Fibroblast of mammary gland (primary cell): ENCODE results near the gene DNAH14.

Experiments used
- DNase-seq: peaks from one replicate; pipeline ENCODE4 v3.0.0-alpha.2; 2010; ENCODE audit warnings: low read depth
- H3K4me3 ChIP-seq: 2 replicates; pipeline ENCODE4 v1.5.1; 2011; ENCODE audit warnings: low read depth, mild to moderate bottlenecking, low read length, moderate library complexity; ENCODE audit not compliant: control insufficient read depth
- CTCF ChIP-seq: conservative IDR thresholded peaks from 2 replicates; pipeline ENCODE4 v1.5.1; 2011; ENCODE audit warnings: low read depth, low read length, inconsistent platforms; ENCODE audit not compliant: control insufficient read depth, insufficient read depth

Gene DNAH14

DNA sequence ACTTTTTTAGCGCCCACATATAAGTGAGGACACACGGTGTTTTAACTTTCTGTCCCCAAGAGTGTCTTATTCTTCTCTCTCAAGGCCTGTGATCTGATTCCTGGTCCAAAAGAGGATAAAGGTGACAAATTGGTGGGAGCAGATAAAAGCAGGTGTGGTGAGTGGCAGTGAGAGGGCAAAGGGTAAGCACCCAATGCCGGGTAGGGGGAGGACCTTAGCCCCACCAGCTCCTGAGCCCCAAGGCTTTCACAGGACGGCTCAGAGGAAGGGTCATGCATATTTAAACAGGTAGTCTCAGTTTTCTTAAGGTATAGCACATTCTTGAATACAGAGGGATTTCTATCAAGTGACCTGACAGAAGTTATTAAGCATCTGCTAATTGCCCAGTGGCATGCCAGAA is 478.8 kb downstream of the DNAH14 start:
- TF ChIP-seq CTCF, result no peak
- DNase-seq, result no peak
- no peak overlapping the region for H3K4me3 ChIP-seq

DNA sequence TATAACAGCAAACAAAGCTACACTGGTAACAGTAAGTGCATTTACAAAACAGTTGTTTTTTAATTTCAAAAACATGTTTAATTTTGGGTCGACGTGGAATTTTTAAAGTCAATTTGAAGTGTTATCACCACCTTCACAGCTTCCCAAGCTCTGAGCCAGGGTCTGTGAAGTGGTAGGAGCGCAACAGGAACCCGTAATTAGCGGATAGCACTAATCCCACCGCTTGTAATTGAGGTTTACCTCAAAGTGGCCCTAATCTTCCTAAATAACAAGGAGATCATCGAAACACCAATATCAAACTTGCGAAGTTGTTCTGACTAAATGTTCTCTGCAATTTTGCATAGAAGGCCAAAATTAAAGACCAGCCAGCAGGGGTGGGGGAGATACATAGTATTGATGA is 479.6 kb downstream of the DNAH14 start:
- no peak overlapping the region for H3K4me3 ChIP-seq
- TF ChIP-seq CTCF, result no peak
- no peak for DNase-seq

GRCh38 chr1:225410036-225410435 is 480.6 kb downstream of the DNAH14 start:
- no peak for TF ChIP-seq CTCF
- no peak for DNase-seq
- H3K4me3 ChIP-seq, result no peak overlapping the region

DNA sequence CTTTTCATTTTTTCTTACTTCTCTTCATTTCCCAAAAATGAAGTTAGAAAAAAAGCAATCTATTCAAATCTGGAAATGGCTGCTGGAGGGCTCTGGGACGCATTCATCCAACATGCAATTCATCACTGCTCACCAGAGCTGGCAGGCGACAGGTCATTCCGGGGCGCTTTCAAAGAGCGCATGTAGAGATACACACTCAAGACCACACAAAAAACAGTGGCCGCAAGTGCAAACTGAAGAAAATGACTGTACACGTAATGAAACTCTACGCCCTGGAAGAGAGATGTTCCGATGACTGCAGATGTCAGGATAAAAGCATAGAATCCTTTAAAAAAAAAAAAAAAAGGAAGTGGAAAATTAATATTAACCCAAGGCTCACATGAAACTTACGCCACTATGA is 482.8 kb downstream of the DNAH14 start:
- DNase-seq, result no peak
- no peak for TF ChIP-seq CTCF

DNA sequence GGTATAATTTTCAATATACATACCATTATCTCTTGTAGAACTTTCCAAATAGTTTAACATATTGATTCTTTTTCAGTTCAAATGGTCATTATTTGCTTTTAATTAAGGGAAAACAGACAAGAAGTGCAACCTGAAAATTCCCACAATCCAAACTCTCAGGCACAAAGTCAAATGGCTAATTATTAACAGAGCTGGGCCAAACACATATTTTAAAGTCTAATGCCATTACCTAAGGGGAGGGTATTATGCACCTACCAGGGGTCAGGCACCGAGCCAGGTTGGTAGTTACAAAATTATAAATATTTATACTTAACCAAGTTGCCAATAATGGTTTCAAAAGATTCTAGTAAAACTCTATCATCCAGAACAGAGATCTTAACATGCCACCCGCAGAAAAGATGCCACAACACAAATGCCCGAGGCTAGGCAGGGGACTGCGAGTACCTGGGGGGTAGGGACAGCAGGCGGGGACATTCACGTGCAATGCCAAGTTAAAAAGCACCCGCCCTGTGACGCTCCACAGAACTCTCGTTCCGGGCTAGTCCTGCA is 483.4 kb downstream of the DNAH14 start:
- no peak for TF ChIP-seq CTCF
- no peak overlapping the region for H3K4me3 ChIP-seq
- no peak for DNase-seq

More for the DNA sequence above, 482.8 kb downstream of the DNAH14 start:
- H3K4me3 ChIP-seq, result no peak overlapping the region

DNA sequence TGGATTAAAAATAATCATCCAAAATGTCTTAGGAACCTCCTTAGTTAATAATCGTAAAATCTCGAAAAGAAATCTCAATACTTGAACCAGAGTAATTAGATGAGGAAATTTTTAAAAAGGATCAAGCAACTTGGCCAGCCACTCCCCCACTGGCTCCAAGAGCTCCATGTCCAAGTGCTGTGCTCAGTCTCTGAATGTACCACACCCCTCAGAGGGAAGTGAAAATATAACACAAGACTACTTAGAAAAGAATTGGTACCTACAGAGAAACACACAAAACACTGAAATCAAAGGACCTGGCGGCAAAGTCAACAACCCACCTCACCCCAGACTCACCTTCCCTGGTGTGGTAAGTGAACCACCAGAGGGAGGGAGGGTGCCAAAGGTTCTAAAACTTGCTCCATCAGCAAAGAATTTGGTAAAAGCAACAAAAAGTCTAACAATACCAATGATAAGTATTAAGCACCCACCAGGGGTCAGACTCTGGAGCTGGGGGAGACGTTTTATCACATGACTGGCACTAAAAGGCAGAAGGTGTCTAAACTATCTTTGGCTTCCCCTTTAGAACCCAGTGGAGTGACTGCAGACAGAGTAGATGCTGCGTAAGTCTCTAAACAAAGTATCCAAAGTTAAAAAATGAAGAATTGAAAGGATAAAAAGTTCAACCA is 484.4 kb downstream of the DNAH14 start:
- no peak overlapping the region for H3K4me3 ChIP-seq
- TF ChIP-seq CTCF, result no peak
- no peak for DNase-seq
